ENCODE data around the gene MYO3B. TPM values are rescaled to one million over a fixed set of nuclear protein-coding genes. Genes with fewer than 3 reads are reported as not detected.

MYO3B gene
- total RNA-seq, 1 donor from 2014 or later: not detected

GRCh38 chr2:170685591-170685990 is 507.6 kb downstream of the MYO3B start:
- no peak for TF ChIP-seq CTCF (IDR thresholded peaks at IDR 0.05)
- H3K36me3 Mint-ChIP-seq (ENCODE audit: low read depth): no peaks in the 10 kb centered on the region
- H3K9me3 Mint-ChIP-seq: no peaks in the 10 kb centered on the region
- H3K4me1 Mint-ChIP-seq: no peaks in the 10 kb centered on the region
- H3K27me3 Mint-ChIP-seq: peaks cover 5% of the 10 kb centered on the region
- ChIA-PET POLR2A (no interaction called here), CTCF (no interaction called here)
- intact Hi-C loops (cut with micrococcal nuclease): no loop called here
- no peak overlapping the region for H3K4me3 Mint-ChIP-seq
- DNase-seq: no peak
- H3K27ac Mint-ChIP-seq: no peak overlapping the region
- no peak for ATAC-seq (ENCODE audit: low read depth)

- Mint-ChIP-seq H3K9me3 (no peaks in the 10 kb centered on the region), H3K27ac (no peak overlapping the region), H3K4me3 (no peak overlapping the region), H3K27me3 (no peaks in the 10 kb centered on the region), H3K36me3 (ENCODE audit: low read depth) (no peaks in the 10 kb centered on the region), H3K4me1 (no peaks in the 10 kb centered on the region)
- no peak for TF ChIP-seq CTCF (IDR thresholded peaks at IDR 0.05)
- no peak for DNase-seq
- intact Hi-C loops (cut with micrococcal nuclease): no loop called here
- ChIA-PET CTCF (no interaction called here), POLR2A (no interaction called here)
- ATAC-seq (ENCODE audit: low read depth): no peak
These were observed 511.5 kb downstream of the MYO3B start for GRCh38 chr2:170689481-170689880.

GRCh38 chr2:170690640-170691039 is 512.7 kb downstream of the MYO3B start:
- no peaks in the 10 kb centered on the region for H3K36me3 Mint-ChIP-seq (ENCODE audit: low read depth)

GRCh38 chr2:170694316-170694715 is 516.4 kb downstream of the MYO3B start:
- POLR2A ChIA-PET: no interaction called here

More at GRCh38 chr2:170690640-170691039, 512.7 kb downstream of the MYO3B start:
- Mint-ChIP-seq H3K4me1 (no peaks in the 10 kb centered on the region), H3K27ac (no peak overlapping the region), H3K9me3 (no peaks in the 10 kb centered on the region), H3K4me3 (no peak overlapping the region), H3K27me3 (no peaks in the 10 kb centered on the region)
- ChIA-PET POLR2A (no interaction called here), CTCF (no interaction called here)
- no peak for DNase-seq
- ATAC-seq (ENCODE audit: low read depth): no peak
- no peak for TF ChIP-seq CTCF (IDR thresholded peaks at IDR 0.05)
- intact Hi-C loops (cut with micrococcal nuclease): no loop called here

More at GRCh38 chr2:170694316-170694715, 516.4 kb downstream of the MYO3B start:
- Mint-ChIP-seq H3K27me3 (peaks cover 5% of the 10 kb centered on the region), H3K4me1 (no peaks in the 10 kb centered on the region), H3K36me3 (ENCODE audit: low read depth) (no peaks in the 10 kb centered on the region), H3K4me3 (no peak overlapping the region), H3K27ac (no peak overlapping the region), H3K9me3 (no peaks in the 10 kb centered on the region)
- TF ChIP-seq CTCF (IDR thresholded peaks at IDR 0.05): no peak
- DNase-seq (no peak), ATAC-seq (ENCODE audit: low read depth) (no peak)
- CTCF ChIA-PET: no interaction called here
- intact Hi-C loops (cut with micrococcal nuclease): no loop called here

Measured in activated B cell treated with CpG ODN at 0.5 μM for 24 hours (primary cell).